ENCODE results near the gene CPEB3. TPM values are rescaled to one million over a fixed set of nuclear protein-coding genes. Genes with fewer than 3 reads are reported as not detected.

CPEB3 gene
- total and polyA plus RNA-seq, 4 donors, result 2.1 to 8.4 (median 5.1) TPM

DNA sequence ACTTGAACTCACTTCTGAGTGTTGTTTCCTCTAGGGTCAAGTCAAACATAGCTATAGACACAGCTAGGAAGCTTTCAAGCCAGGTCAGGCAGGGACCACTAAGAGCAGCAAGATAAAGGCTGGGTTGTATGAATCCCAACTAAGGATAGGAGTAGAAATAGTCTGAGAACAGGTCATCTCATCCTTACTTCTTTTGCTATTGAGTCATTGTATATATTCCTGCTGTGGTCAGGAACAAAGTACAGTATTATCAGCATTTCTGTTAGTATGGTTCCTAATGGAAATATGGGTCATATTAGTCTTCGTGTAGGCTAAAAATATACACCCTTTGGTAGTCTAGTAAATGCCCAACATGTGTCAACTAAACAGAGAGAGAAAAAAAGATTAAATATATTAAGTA is 222.0 kb downstream of the CPEB3 start:
- Histone ChIP-seq H3K4me3 (ENCODE audit: low read depth in 1 of 3, low read length in 3 of 3) (no peak overlapping the region), H3K27me3 (ENCODE audit: control insufficient read depth in 4 of 4, insufficient read depth in 4 of 4, low read length in 3 of 4) (no peaks in the 10 kb centered on the region), H3K9me3 (ENCODE audit: control insufficient read depth in 4 of 4, low read length in 3 of 4) (no peaks in the 10 kb centered on the region), H3K36me3 (ENCODE audit: control insufficient read depth in 4 of 4, insufficient read depth in 3 of 4, low read depth in 1 of 4, low read length in 3 of 4) (peaks cover 3 to 8% (median 5%) of the 10 kb centered on the region in 4 donors), H3K27ac (ENCODE audit: low read depth in 1 of 2, low read length in 2 of 2) (no peak overlapping the region), H3K9ac (ENCODE audit: low read depth in 1 of 2, low read length in 2 of 2) (no peak overlapping the region), H3K4me1 (ENCODE audit: control insufficient read depth in 4 of 4, insufficient read depth in 4 of 4, low read length in 3 of 4) (no peaks in the 10 kb centered on the region)
- 90% methylated on average over 1 of the region's 1 CpG for WGBS
- DNase-seq (ENCODE audit: low spot score), result no peak
- TF ChIP-seq JUND (IDR thresholded peaks at IDR 0.05), result no peak
- no peak for TF ChIP-seq SP1 (IDR thresholded peaks at IDR 0.05)
- TF ChIP-seq, protein P1, sequence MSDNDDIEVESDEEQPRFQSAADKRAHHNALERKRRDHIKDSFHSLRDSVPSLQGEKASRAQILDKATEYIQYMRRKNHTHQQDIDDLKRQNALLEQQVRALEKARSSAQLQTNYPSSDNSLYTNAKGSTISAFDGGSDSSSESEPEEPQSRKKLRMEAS (IDR thresholded peaks at IDR 0.05), result no peak
- no peak for TF ChIP-seq RAD21 (IDR thresholded peaks at IDR 0.05)
- TF ChIP-seq, protein P2, sequence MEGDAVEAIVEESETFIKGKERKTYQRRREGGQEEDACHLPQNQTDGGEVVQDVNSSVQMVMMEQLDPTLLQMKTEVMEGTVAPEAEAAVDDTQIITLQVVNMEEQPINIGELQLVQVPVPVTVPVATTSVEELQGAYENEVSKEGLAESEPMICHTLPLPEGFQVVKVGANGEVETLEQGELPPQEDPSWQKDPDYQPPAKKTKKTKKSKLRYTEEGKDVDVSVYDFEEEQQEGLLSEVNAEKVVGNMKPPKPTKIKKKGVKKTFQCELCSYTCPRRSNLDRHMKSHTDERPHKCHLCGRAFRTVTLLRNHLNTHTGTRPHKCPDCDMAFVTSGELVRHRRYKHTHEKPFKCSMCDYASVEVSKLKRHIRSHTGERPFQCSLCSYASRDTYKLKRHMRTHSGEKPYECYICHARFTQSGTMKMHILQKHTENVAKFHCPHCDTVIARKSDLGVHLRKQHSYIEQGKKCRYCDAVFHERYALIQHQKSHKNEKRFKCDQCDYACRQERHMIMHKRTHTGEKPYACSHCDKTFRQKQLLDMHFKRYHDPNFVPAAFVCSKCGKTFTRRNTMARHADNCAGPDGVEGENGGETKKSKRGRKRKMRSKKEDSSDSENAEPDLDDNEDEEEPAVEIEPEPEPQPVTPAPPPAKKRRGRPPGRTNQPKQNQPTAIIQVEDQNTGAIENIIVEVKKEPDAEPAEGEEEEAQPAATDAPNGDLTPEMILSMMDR (IDR thresholded peaks at IDR 0.05; ENCODE audit: low read depth, low read length, missing input control), result no peak
- TF ChIP-seq FOXA2 (IDR thresholded peaks at IDR 0.05), result no peak
- no peak for TF ChIP-seq GABPA (IDR thresholded peaks at IDR 0.05 in 1 of 2, conservative IDR thresholded peaks at IDR 0.05 in 1 of 2)

DNA sequence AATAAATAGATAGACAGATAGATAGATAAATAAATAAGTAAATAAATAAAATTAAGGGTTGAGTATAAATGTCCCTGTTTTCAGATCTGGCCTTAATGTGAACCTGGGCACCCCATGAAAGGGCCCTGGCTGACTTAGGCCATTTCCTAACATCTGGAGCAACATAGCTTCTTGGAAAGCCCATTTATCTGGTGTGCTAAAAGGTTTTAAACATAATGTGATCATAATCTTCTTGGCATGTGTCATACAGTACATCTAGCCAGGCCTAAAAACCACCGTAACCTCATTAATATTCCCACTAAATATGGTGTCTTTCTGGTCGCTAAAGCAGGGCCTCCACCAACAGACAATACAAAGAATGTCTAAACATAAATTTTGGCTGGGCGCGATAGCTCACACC is 224.5 kb downstream of the CPEB3 start:
- no peak for DNase-seq (ENCODE audit: low spot score)
- no peak overlapping the region for H3K27ac ChIP-seq (ENCODE audit: low read depth in 1 of 2, low read length in 2 of 2)
- 97% methylated on average over 4 of the region's 4 CpGs for WGBS

More for the DNA sequence above, 224.5 kb downstream of the CPEB3 start:
- Histone ChIP-seq H3K36me3 (ENCODE audit: control insufficient read depth in 4 of 4, insufficient read depth in 3 of 4, low read depth in 1 of 4, low read length in 3 of 4) (peaks cover 3 to 9% (median 7%) of the 10 kb centered on the region in 4 donors), H3K9ac (ENCODE audit: low read depth in 1 of 2, low read length in 2 of 2) (no peak overlapping the region), H3K27me3 (ENCODE audit: control insufficient read depth in 4 of 4, insufficient read depth in 4 of 4, low read length in 3 of 4) (no peaks in the 10 kb centered on the region), H3K4me3 (ENCODE audit: low read depth in 1 of 3, low read length in 3 of 3) (no peak overlapping the region), H3K9me3 (ENCODE audit: control insufficient read depth in 4 of 4, low read length in 3 of 4) (no peaks in the 10 kb centered on the region), H3K4me1 (ENCODE audit: control insufficient read depth in 4 of 4, insufficient read depth in 4 of 4, low read length in 3 of 4) (no peaks in the 10 kb centered on the region)
- TF ChIP-seq GABPA (IDR thresholded peaks at IDR 0.05 in 1 of 2, conservative IDR thresholded peaks at IDR 0.05 in 1 of 2), result no peak
- no peak for TF ChIP-seq HNF4A (conservative IDR thresholded peaks at IDR 0.05)
- TF ChIP-seq RXRA (IDR thresholded peaks at IDR 0.05), result no peak
- TF ChIP-seq, protein P3, sequence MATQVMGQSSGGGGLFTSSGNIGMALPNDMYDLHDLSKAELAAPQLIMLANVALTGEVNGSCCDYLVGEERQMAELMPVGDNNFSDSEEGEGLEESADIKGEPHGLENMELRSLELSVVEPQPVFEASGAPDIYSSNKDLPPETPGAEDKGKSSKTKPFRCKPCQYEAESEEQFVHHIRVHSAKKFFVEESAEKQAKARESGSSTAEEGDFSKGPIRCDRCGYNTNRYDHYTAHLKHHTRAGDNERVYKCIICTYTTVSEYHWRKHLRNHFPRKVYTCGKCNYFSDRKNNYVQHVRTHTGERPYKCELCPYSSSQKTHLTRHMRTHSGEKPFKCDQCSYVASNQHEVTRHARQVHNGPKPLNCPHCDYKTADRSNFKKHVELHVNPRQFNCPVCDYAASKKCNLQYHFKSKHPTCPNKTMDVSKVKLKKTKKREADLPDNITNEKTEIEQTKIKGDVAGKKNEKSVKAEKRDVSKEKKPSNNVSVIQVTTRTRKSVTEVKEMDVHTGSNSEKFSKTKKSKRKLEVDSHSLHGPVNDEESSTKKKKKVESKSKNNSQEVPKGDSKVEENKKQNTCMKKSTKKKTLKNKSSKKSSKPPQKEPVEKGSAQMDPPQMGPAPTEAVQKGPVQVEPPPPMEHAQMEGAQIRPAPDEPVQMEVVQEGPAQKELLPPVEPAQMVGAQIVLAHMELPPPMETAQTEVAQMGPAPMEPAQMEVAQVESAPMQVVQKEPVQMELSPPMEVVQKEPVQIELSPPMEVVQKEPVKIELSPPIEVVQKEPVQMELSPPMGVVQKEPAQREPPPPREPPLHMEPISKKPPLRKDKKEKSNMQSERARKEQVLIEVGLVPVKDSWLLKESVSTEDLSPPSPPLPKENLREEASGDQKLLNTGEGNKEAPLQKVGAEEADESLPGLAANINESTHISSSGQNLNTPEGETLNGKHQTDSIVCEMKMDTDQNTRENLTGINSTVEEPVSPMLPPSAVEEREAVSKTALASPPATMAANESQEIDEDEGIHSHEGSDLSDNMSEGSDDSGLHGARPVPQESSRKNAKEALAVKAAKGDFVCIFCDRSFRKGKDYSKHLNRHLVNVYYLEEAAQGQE (IDR thresholded peaks at IDR 0.05), result no peak
- TF ChIP-seq NR2F2 (IDR thresholded peaks at IDR 0.05), result no peak
- no peak for TF ChIP-seq RAD21 (IDR thresholded peaks at IDR 0.05)
- TF ChIP-seq HNF4G (IDR thresholded peaks at IDR 0.05), result no peak
- TF ChIP-seq, protein P1 (IDR thresholded peaks at IDR 0.05), result no peak
- no peak for TF ChIP-seq EGR1 (IDR thresholded peaks at IDR 0.05; ENCODE audit: low read depth in 2 of 2)
- no peak for TF ChIP-seq YY1 (IDR thresholded peaks at IDR 0.05)
- TF ChIP-seq, protein P4, sequence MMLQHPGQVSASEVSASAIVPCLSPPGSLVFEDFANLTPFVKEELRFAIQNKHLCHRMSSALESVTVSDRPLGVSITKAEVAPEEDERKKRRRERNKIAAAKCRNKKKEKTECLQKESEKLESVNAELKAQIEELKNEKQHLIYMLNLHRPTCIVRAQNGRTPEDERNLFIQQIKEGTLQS (IDR thresholded peaks at IDR 0.05), result no peak
- no peak for TF ChIP-seq SP1 (IDR thresholded peaks at IDR 0.05)
- TF ChIP-seq, protein P2 (IDR thresholded peaks at IDR 0.05; ENCODE audit: low read depth, low read length, missing input control), result no peak

All from liver (tissue), 9 donors.